GM18909 (cell line): ENCODE results near the gene IL21R.
"Not testable (repeated sequence)": the region's sequence is repeated elsewhere in the genome, so short reads cannot be mapped to it uniquely, and the experiment has no call there.

Experiments
- ATAC-seq: cut with Tn5 transposase; IDR thresholded peaks from one replicate; pipeline ENCODE4 v1.9.1; 2021; ENCODE audit warnings: mild to moderate bottlenecking; ENCODE audit not compliant: unreplicated experiment, poor library complexity

IL21R gene

DNA sequence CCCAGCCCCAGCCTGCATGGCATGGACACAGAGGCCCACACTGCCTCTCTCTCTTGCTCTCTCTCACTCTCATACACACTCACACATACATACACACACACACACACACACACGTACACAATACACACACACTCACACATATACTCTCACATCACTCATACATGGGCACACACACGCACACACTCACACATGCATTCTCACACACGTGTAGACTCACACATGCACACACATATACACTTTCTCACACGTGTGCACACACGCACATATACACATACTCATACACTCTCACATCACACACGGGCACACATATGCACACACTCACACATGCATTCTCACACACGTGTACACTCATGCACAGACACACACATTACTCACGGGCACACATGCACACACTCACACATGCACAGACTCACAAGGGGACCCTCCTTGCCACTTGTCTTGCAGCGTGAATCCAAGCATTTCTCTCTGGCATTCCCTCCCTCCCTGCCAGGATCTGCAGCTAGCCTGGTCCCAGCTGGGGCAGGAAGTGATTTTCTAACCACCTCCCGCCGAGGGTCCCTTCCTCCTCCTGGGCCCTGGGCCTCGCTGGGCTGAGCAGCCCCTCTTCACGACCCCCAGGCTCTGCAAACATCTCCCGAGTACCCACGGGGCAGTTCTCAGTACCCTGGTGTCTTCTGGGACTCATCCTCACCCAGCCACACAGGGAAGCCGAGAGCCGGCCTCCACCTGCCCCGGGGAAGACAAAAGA is 37.5 kb downstream of the IL21R start:
- ATAC-seq, result no peak

DNA sequence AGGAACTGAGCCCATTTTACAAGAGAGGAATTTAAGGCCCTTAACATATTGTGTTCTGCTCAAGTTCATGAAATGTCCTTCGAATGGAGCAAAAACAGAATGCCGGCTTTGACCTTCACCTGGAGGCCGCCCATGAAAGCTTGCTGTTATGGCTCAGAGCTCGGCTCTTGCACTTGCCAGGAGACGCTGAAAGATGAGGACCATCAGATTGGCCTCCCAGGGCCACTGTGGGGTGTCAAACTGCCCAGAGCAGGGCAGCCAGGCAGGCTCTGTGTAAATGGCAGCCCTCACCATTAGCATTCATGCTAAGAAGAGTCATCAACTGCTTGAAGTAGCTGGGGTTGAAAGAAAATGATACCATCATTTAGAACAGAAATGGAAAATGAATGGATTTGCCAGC is 39.3 kb downstream of the IL21R start:
- no peak for ATAC-seq

DNA sequence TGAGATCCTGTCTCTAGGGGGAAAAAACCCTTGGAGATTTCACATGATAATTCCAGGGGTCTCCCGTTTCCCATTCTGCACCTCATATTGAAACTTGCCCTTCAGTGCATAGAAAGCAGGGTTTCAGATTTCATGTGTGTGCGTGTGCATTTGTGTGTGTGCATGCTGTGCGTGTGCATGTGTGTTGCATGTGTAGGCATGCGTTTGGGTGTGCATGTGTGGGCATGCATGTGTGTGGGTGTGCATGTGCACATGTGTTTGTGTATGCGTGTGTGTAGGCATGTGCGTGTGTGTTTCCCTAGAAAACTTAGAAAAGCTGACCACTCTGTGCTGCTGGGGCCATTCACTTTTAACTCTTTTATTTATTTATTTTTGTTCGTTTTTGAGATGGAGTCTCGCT is 40.0 kb downstream of the IL21R start:
- no peak for ATAC-seq

DNA sequence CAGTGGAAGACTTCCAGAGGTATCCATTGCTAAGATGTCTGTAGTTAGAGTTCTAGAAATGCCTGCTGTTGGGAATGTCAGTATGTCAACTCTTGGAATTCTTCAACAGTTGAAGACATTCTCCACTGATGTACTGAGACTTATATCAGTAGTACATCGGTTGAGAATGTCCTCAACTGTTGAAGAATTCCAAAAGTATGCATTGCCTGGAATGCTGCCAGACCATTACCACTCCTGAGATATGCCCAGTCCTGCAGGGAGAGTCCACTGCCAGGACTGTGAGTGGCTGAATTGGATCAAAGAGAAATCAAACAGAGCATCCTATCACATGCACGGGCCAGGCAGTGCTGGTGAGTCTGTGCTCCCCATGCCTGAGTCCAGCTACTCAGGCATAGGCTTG is 42.0 kb downstream of the IL21R start:
- no peak for ATAC-seq

DNA sequence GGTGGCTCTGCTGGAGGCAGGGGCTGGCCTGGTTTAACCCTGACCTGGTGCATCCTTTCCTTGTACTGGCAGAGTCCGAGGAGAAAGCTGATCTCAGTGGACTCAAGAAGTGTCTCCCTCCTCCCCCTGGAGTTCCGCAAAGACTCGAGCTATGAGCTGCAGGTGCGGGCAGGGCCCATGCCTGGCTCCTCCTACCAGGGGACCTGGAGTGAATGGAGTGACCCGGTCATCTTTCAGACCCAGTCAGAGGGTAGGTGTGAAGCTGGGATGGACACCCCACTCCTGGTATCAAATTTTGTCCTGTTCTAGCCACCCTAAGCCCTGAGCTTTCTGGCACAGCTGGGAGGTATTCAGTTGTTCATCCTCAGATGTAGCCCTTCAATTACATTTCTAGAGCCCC is 42.5 kb downstream of the IL21R start:
- ATAC-seq, result no peak

DNA sequence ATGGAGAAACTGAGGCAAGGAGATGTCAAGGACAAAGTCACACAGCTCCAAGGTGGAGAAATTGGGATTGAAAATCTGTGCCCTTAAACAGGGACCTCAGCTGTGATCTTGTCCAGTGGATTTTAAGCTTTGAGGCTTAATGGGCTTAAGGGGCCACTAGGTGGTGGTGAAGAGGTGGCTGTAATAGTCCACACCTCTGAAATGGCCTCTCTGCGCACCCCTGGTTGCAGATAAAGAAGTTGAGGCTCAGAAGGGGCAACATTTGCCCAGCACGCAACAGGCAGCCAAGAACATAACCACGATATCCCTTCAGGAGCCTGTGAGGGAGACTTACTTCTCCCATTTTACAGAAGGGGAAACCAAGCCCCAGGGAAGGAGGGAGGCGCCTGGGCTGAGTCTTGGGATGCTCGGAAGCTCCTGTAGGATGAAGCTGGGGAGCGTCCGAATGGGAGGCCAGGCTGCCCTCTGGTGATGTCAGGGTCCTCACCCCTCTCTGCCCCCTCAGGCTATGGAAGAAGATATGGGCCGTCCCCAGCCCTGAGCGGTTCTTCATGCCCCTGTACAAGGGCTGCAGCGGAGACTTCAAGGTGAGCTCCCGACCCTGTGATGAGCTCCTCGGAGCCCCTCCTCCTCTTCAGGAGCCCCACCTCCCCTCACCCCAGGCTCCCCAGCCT is 43.7 kb downstream of the IL21R start:
- no peak for ATAC-seq

DNA sequence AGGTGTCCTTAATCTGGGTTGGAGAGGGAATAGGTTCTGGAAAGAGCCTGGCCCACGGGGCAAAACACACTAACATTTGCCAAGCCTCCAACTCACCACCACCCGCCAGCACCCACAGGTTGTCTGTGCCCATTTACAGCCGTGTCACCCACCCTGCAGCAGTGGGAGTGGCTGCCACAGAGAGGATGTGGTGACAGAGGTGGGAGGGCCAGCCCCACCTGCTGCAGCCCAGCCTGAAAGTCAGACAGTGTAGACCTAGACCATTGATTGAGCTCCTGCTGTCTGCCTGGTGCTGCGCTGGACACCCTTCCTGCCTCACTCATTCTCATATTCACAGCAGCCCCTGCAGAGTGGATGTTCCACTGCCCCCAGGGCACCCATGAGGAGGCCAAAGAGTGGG is 44.7 kb downstream of the IL21R start:
- no peak for ATAC-seq

DNA sequence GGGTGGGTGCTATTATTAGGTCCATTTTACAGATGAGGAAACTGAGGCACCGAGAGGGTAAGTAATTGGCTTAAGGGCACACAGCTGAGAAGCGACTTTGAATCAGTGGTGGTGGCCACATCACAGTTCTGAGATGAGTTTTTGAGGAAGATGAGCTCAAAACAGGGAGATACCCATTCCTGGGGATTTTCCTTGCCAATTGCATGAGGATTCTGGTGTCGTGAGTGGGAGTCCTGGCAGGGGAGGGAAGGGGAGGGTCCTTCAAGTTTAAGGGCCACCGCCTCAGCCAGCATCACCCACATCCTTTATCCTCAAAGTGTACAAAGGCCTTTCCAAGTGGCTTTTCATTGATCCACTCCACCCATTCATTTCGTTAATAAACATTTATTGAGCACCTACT is 45.3 kb downstream of the IL21R start:
- no peak for ATAC-seq

DNA sequence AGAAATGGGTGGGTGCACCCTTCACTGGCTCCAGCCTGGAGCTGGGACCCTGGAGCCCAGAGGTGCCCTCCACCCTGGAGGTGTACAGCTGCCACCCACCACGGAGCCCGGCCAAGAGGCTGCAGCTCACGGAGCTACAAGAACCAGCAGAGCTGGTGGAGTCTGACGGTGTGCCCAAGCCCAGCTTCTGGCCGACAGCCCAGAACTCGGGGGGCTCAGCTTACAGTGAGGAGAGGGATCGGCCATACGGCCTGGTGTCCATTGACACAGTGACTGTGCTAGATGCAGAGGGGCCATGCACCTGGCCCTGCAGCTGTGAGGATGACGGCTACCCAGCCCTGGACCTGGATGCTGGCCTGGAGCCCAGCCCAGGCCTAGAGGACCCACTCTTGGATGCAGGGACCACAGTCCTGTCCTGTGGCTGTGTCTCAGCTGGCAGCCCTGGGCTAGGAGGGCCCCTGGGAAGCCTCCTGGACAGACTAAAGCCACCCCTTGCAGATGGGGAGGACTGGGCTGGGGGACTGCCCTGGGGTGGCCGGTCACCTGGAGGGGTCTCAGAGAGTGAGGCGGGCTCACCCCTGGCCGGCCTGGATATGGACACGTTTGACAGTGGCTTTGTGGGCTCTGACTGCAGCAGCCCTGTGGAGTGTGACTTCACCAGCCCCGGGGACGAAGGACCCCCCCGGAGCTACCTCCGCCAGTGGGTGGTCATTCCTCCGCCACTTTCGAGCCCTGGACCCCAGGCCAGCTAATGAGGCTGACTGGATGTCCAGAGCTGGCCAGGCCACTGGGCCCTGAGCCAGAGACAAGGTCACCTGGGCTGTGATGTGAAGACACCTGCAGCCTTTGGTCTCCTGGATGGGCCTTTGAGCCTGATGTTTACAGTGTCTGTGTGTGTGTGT is 46.8 kb downstream of the IL21R start:
- no peak for ATAC-seq

DNA sequence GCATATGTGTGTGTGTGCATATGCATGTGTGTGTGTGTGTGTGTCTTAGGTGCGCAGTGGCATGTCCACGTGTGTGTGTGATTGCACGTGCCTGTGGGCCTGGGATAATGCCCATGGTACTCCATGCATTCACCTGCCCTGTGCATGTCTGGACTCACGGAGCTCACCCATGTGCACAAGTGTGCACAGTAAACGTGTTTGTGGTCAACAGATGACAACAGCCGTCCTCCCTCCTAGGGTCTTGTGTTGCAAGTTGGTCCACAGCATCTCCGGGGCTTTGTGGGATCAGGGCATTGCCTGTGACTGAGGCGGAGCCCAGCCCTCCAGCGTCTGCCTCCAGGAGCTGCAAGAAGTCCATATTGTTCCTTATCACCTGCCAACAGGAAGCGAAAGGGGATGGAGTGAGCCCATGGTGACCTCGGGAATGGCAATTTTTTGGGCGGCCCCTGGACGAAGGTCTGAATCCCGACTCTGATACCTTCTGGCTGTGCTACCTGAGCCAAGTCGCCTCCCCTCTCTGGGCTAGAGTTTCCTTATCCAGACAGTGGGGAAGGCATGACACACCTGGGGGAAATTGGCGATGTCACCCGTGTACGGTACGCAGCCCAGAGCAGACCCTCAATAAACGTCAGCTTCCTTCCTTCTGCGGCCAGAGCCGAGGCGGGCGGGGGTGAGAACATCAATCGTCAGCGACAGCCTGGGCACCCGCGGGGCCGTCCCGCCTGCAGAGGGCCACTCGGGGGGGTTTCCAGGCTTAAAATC is 47.6 kb downstream of the IL21R start:
- ATAC-seq, result peak; percentile 53

DNA sequence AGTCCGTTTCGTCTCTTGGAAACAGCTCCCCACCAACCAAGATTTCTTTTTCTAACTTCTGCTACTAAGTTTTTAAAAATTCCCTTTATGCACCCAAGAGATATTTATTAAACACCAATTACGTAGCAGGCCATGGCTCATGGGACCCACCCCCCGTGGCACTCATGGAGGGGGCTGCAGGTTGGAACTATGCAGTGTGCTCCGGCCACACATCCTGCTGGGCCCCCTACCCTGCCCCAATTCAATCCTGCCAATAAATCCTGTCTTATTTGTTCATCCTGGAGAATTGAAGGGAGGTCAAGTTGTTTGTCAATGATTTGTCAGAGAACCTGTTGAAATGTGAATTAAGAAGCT is 48.2 kb downstream of the IL21R start:
- ATAC-seq, result peak; percentile 21

DNA sequence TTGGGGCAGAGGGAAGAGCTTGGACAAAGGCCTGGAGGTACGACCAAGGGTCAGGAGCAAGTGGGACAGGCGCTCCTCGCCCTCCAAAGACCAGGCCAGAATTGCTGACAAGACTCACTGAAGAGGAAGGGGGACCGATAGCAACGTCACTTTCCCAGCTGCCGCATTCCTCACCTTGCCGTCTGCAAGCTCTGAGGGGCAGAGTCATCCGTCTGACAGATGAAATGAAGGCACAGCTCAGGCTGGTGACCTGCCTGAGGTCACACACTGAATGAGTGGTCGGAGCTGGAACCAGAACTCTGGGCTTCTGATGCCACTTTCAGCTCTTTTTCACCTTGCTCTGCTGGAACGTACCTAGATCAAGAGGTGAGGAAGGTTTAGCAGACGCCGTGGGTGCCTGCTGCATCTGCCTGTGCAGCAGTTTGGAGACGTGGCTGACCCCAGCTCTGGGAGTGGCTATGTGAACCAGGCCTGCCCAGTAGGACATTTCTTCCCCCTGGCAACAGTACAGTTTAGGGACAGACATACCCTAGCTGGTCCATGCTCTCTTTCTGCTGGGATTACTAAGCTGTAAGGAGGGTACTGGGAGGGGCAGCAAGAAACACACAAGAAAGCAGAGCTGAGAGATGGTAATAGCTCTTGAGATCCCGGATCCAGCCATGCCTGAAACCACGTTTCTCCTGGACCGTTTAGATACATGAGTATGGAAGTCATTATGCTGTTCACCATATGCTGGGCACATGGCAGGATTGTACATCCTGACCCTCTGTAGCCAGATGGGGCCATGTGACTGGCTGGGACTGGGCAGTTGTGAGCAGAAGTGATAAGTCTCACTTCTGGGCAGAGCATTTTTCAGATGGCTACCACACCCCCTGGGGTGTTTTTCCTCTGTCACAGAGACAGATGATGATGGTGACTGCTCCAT is 50.9 kb downstream of the IL21R start:
- ATAC-seq, result no peak

DNA sequence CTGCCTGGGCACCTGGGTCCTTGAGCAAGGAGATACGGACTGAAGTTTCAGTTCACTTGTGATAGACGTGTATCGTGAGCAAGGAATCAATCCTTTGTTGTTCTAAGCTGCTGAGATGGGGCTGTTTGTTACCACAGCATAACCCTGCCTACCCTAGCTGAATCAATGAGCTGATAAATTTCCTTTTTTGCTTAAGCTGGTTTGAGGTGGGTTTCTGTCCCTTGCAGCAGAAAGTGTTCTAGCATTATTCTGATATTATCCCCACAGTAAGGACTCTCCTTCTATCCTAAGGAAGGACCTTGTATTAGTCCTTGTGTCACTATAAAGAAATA is 51.5 kb downstream of the IL21R start:
- no peak for ATAC-seq

DNA sequence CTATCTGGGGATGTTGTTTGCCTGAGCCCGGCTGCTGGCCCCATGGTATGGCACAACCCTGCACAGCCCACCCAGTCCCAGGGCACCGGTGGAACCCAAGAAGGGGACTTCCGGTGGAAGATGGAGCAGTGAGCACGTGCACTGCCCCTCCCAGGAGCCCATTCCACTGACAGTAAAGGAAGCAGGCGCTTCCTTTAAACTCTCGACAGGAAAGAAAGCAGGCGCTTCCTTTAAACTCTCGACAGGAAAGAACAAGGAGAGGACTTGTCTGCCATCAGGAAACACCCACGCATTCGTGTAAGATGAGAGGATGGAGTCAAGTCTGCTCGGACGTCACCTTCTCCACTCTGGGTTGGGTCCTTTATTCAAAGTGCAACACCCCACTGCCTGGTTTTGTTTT is 53.7 kb downstream of the IL21R start:
- ATAC-seq, result no peak

DNA sequence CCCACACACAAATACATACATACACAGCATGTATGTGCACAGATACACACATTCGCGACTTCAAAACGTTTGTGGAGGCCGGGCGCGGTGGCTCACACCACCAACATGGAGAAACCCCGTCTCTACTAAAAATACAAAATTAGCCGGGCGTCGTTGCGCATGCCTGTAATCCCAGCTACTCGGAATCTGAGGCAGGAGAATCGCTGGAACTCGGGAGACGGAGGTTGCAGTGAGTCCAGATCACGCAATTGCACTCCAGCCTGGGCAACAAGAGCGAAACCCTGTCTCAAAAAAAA is 55.6 kb downstream of the IL21R start:
- not testable (repeated sequence) for ATAC-seq

DNA sequence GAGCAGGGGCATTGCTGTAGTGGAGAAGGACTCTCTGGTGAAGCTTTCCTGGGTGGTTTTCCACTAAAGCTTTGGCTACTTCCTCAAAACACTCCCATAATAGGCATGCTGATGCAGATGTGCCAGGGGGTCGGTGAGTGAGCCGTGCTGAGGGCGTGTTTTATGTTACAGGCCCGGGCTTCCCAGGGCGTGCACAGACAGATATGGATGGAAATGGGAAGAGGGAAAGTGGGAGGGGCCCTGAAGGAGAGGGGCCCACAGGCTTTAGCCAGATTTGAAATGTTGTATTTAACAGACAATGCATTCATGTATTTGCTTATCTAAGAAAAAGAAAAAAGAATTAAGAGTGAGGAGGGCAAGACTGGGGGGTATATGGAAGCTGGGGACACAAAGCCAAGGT is 56.3 kb downstream of the IL21R start:
- ATAC-seq, result no peak

DNA sequence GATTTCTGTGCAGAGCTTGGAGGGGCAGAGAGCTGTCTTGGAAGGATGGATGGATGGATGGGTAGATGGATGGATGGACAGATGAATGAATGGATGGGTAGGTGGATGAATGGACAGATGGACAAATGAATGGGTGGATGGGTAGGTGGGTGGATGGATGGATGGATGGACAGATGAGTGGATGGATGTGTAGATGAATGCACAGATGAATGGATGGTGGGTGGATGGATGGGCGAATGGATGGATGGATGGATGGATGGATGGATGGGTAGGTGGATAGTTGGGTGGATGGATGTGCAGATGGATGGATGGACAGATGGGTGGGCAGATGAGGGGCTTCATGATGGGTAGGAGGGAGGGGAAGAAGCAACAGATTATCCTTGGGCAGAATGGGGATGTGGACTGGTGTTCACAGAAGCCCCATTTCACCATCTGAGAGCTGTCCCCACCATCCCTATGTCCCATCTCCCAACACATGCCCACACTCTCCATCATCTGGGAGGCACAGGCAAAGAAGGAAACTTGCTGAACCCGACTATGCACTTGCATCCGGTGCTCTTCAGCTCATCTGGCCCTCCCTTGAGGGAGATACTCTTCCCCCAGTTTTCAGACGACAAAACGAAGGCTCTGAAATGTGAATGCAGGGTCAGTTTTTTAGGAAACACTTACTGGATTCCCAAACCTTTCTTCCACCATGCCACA is 57.2 kb downstream of the IL21R start:
- no peak for ATAC-seq

DNA sequence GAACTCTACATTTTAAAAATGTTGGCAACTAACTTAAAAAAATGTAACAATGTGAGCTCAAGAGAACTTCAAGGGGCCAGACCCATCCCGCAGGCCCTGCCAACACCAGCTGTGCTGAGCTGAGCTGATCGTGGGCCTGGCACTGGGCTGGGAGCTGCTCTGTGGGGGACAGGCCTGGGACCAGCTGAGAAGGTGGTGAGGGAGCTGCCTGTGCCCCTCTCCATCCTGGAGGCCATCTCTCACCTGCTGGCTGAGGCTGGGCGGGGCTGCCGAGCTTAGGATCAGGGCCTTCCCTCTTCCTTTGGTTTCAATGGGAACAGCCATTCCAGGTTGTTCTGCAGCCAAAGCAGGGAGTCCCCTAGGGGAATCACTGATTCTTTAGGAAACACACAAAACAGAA is 58.2 kb downstream of the IL21R start:
- no peak for ATAC-seq
